Stomach (tissue), 9 donors: ENCODE data around the gene DBNDD2. TPM values are rescaled to one million over a fixed set of nuclear protein-coding genes. Genes with fewer than 3 reads are reported as not detected.

ENCODE experiments used
- DNase-seq, 2 donors: peaks; one replicate each; pipeline versions ENCODE4 v3.0.0 to v3.0.0-alpha.2; 2013 to 2019
- H3K27ac ChIP-seq, 5 donors: fragments of 200-600 bp in 4 of 5; sonication (generic) in 4 of 5; one replicate each; pipeline ENCODE4 v1.5.1; 2013 to 2019; ENCODE audit warnings: mild to moderate bottlenecking in 1 of 5, moderate library complexity in 1 of 5
- H3K27me3 ChIP-seq, 3 donors: fragments of 200-600 bp; sonication (generic); one replicate each; pipeline ENCODE4 v1.5.1; 2017 to 2019; ENCODE audit warnings: mixed run types in 1 of 3
- H3K36me3 ChIP-seq, 4 donors: fragments of 200-600 bp; sonication (generic); 1 replicate in 3 of 4; 2 replicates in 1 of 4; pipeline ENCODE4 v1.5.1; 2016 to 2019
- H3K4me1 ChIP-seq, 4 donors: fragments of 200-600 bp; sonication (generic); one replicate each; pipeline ENCODE4 v1.5.1; 2016 to 2019
- H3K4me3 ChIP-seq, 4 donors: fragments of 200-600 bp; sonication (generic) in 3 of 4; one replicate each; pipeline ENCODE4 v1.5.1; 2016 to 2019; ENCODE audit warnings: mild to moderate bottlenecking in 1 of 4
- H3K9me3 ChIP-seq, 4 donors: fragments of 200-600 bp; sonication (generic); one replicate each; pipeline ENCODE4 v1.5.1; 2016 to 2019
- EP300 ChIP-seq: sonication (generic); formaldehyde crosslinking; IDR thresholded peaks from one replicate; pipeline ENCODE4 v1.6.1; 2017; ENCODE audit warnings: antibody characterized with exemption
- POLR2A ChIP-seq, 4 donors: fragments of 450-650 bp; IDR thresholded peaks; one replicate each; pipeline ENCODE4 v1.6.1; 2016; ENCODE audit warnings: antibody characterized with exemption in 4 of 4, control low read depth in 2 of 4, mild to moderate bottlenecking in 1 of 4, moderate library complexity in 1 of 4
- POLR2AphosphoS5 ChIP-seq, 3 donors: sonication (generic); formaldehyde crosslinking; IDR thresholded peaks; one replicate each; pipeline ENCODE4 v1.6.1; 2016; ENCODE audit warnings: antibody characterized with exemption in 3 of 3
- WGBS, 5 donors: extraction: QIAGEN DNeasy Blood & Tissue Kit in 3 of 5; methylation state at CpG; one replicate each; pipeline versions ENCODE4 v1.1.5 to v1.1.7; 2013 to 2018; 5-methylcytosine and 5-hydroxymethylcytosine counted together
- intact Hi-C: fragments of 100-400 bp; cut with DNase I; formaldehyde crosslinking; loops from one replicate; pipeline ENCODE4 v1.15.1; 2023; ENCODE audit warnings: low total_unique reads
- polyA plus RNA-seq, 3 donors: library from polyadenylated mRNA; stranded (reverse); fragments of 200-250 nt; gene quantifications; one replicate each; pipeline ENCODE4 v1.2.3, GENCODE V29; 2013
- total RNA-seq, 5 donors: library from RNA; depleted of rRNA; stranded (reverse); fragments of >200 nt; gene quantifications; one replicate each; pipeline versions ENCODE4 v1.1.0 to v1.2.3, GENCODE V29; 2014 to 2016
- TF ChIP-seq, protein P1 (sequence below), 7 experiments: fragments of 450-650 bp in 4 of 7; fragments of 200-600 bp in 3 of 7; sonication (generic) in 3 of 7; IDR thresholded peaks; one replicate each; pipeline ENCODE4 v1.5.1; 2016 to 2019; ENCODE audit warnings: antibody characterized with exemption in 7 of 7, control low read depth in 2 of 7, mild to moderate bottlenecking in 1 of 7
- donor health status: healthy with polysubstance abuse.
- donor health status: Bipolar disorder and iron deficiency.
- donor health status: healthy.

Gene DBNDD2
- total and polyA plus RNA-seq, 8 donors: 10.6 to 131 (median 58.1) TPM

DNA sequence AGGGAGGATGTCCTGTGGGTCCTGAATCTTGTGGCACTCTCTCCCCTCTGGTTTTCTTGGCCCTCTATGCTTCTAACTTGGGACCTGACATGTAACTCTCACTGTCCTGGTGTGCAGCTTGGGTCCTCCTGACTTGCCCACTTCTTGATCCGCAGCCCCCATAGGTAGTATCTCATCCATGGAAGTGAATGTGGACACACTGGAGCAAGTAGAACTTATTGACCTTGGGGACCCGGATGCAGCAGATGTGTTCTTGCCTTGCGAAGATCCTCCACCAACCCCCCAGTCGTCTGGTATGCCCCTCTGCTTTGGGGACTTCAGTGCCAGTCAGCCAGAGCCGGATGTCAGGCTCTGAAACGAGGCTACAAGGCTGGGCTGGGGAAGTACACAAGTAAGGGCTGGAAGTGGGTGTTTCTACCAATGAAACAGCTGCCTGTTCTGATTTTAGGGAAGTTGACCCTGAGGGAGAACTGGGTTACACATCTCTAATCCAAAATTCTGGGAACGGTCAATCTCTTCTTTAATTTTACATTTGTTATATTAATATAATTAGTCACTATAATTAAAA lies 641 bp downstream of the DBNDD2 start:
- H3K27me3 ChIP-seq: no peaks in the 10 kb centered on the region
- no peaks in the 10 kb centered on the region for H3K9me3 ChIP-seq
- DNase-seq: no peak
- WGBS, 5 donors: 69 to 84% (median 80%) methylated on average over 7 of the region's 7 CpGs
- H3K36me3 ChIP-seq: peaks cover 21 to 42% (median 34%) of the 10 kb centered on the region in 4 donors
- intact Hi-C loops: no loop called here
- TF ChIP-seq EP300 (no peak), POLR2A (IDR thresholded peaks at IDR 0.05) (no peak)
- peak overlapping the region; percentile 63 to 89 (median 73) for H3K4me3 ChIP-seq
- H3K27ac ChIP-seq: peak overlapping the region in 4 of 5 donors; percentile 91 to 96 (median 94)
- H3K4me1 ChIP-seq: peaks cover 18 to 30% (median 29%) of the 10 kb centered on the region in 4 donors

- Histone ChIP-seq H3K9me3 (no peaks in the 10 kb centered on the region), H3K4me3 (no peak overlapping the region), H3K36me3 (peaks cover 21 to 42% (median 34%) of the 10 kb centered on the region in 4 donors), H3K27me3 (no peaks in the 10 kb centered on the region), H3K4me1 (peaks cover 18 to 30% (median 29%) of the 10 kb centered on the region in 4 donors), H3K27ac (peak overlapping the region in 2 of 5 donors; percentile 3 to 96)
- TF ChIP-seq POLR2A (IDR thresholded peaks at IDR 0.05) (no peak), EP300 (no peak), POLR2AphosphoS5 (IDR thresholded peaks at IDR 0.05) (no peak)
- TF ChIP-seq, protein P1, sequence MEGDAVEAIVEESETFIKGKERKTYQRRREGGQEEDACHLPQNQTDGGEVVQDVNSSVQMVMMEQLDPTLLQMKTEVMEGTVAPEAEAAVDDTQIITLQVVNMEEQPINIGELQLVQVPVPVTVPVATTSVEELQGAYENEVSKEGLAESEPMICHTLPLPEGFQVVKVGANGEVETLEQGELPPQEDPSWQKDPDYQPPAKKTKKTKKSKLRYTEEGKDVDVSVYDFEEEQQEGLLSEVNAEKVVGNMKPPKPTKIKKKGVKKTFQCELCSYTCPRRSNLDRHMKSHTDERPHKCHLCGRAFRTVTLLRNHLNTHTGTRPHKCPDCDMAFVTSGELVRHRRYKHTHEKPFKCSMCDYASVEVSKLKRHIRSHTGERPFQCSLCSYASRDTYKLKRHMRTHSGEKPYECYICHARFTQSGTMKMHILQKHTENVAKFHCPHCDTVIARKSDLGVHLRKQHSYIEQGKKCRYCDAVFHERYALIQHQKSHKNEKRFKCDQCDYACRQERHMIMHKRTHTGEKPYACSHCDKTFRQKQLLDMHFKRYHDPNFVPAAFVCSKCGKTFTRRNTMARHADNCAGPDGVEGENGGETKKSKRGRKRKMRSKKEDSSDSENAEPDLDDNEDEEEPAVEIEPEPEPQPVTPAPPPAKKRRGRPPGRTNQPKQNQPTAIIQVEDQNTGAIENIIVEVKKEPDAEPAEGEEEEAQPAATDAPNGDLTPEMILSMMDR (IDR thresholded peaks at IDR 0.05): no peak
- no peak for DNase-seq
- intact Hi-C loops: no loop called here
- 74 to 91% (median 85%) methylated on average over 7 of the region's 7 CpGs for WGBS, 5 donors
Measured at GRCh38 chr20:45409521-45410272, 1.6 kb downstream of the DBNDD2 start.

DNA sequence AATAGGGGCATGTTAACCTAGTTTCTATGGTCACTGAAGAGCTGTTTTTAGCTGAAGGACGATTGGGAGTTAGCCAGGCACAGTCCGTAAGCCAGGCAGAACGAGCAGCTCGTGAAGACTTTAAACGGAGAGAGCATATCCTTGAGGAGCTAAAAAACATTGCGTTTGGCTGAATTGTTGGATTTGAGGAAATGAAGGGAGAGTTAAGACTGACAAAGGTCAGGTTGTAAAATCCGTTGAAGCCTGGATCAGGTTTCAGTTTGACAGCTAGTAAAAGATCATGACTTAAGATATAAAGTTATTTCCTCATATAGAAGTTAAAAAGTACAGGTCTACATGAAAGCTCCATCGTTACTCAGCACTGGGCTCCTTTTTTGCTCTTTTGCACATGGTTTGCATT lies 2.8 kb downstream of the DBNDD2 start:
- H3K9me3 ChIP-seq: no peaks in the 10 kb centered on the region
- H3K27me3 ChIP-seq: no peaks in the 10 kb centered on the region
- peaks cover 14 to 32% (median 25%) of the 10 kb centered on the region in 4 donors for H3K4me1 ChIP-seq
- WGBS, 5 donors: 69 to 86% (median 77%) methylated on average over 8 of the region's 8 CpGs
- TF ChIP-seq POLR2AphosphoS5 (IDR thresholded peaks at IDR 0.05): no peak
- no peak for TF ChIP-seq EP300
- TF ChIP-seq, protein P1 (IDR thresholded peaks at IDR 0.05): no peak
- TF ChIP-seq POLR2A (IDR thresholded peaks at IDR 0.05): no peak
- H3K4me3 ChIP-seq: no peak overlapping the region
- peak overlapping the region in 1 of 5 donors; percentile 20 for H3K27ac ChIP-seq
- H3K36me3 ChIP-seq: peaks cover 21 to 42% (median 34%) of the 10 kb centered on the region in 4 donors
- intact Hi-C loops: no loop called here
- no peak for DNase-seq

- peaks cover 21 to 42% (median 34%) of the 10 kb centered on the region in 4 donors for H3K36me3 ChIP-seq
- DNase-seq: no peak
- intact Hi-C loops: no loop called here
- 78 to 87% (median 82%) methylated on average over 5 of the region's 5 CpGs for WGBS, 5 donors
- no peak overlapping the region for H3K27ac ChIP-seq
- H3K9me3 ChIP-seq: no peaks in the 10 kb centered on the region
- H3K4me1 ChIP-seq: peaks cover 20 to 40% (median 30%) of the 10 kb centered on the region in 4 donors
- TF ChIP-seq POLR2A (IDR thresholded peaks at IDR 0.05) (no peak), EP300 (no peak)
- no peaks in the 10 kb centered on the region for H3K27me3 ChIP-seq
- H3K4me3 ChIP-seq: no peak overlapping the region
Measured at GRCh38 chr20:45412653-45413052, 4.6 kb downstream of the DBNDD2 start.

DNA sequence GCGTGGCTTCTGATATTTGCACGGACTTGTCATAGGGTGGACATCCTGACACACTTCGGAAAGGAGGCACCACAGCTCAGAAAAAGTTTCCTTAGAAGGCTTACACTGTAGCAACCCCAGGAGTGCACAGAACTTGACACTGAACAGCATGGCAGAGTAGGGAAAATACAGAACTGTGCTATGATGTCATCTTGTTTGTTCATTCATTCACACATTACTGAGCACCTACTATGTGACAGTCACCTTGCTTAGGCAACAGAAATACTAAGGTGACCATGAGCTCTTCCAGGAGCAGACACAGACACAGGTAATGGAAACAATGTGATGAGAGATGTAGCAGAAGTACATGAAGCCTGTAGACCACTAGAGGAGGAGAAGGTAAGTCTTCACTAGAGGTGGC lies 5.4 kb downstream of the DBNDD2 start:
- DNase-seq: no peak
- intact Hi-C loops: no loop called here
- TF ChIP-seq, protein P1 (IDR thresholded peaks at IDR 0.05): no peak
- TF ChIP-seq POLR2A (IDR thresholded peaks at IDR 0.05) (no peak), EP300 (no peak), POLR2AphosphoS5 (IDR thresholded peaks at IDR 0.05) (no peak)
- Histone ChIP-seq H3K36me3 (peaks cover 21 to 44% (median 35%) of the 10 kb centered on the region in 4 donors), H3K27ac (no peak overlapping the region), H3K9me3 (no peaks in the 10 kb centered on the region), H3K27me3 (no peaks in the 10 kb centered on the region), H3K4me1 (peaks cover 20 to 38% (median 30%) of the 10 kb centered on the region in 4 donors), H3K4me3 (no peak overlapping the region)
- 70 to 79% (median 75%) methylated on average over 3 of the region's 3 CpGs for WGBS, 5 donors
